Small intestine (tissue), 7 donors: Measurements from ENCODE around the gene DPH6. TPM values are rescaled to one million over a fixed set of nuclear protein-coding genes. Genes with fewer than 3 reads are reported as not detected.
"Not testable (repeated sequence)": the region's sequence is repeated elsewhere in the genome, so short reads cannot be mapped to it uniquely, and the experiment has no call there.

ENCODE experiments used
- DNase-seq, 2 donors: peaks; one replicate each; pipeline versions ENCODE4 v3.0.0 to v3.0.0-alpha.2; 2013
- FAIRE-seq: peaks from 2 replicates; lab custom pipeline; 2012; peaks lifted over from hg19 to GRCh38; lab: Jason Lieb, UNC
- H3K27ac ChIP-seq, 3 donors: one replicate each; pipeline ENCODE4 v1.5.1; 2013; ENCODE audit warnings: low read length in 2 of 3, mild to moderate bottlenecking in 2 of 3, control low read depth in 1 of 3, inconsistent platforms in 1 of 3, low read depth in 1 of 3, moderate library complexity in 1 of 3
- H3K27me3 ChIP-seq, 3 donors: one replicate each; pipeline ENCODE4 v1.6.1; 2013; ENCODE audit warnings: low read length in 3 of 3, inconsistent platforms in 1 of 3; ENCODE audit not compliant: control insufficient read depth in 3 of 3, insufficient read depth in 3 of 3
- H3K36me3 ChIP-seq, 3 donors: one replicate each; pipeline ENCODE4 v1.6.1; 2013; ENCODE audit warnings: low read length in 3 of 3, inconsistent platforms in 1 of 3, low read depth in 1 of 3, mild to moderate bottlenecking in 1 of 3, moderate library complexity in 1 of 3; ENCODE audit not compliant: control insufficient read depth in 3 of 3, insufficient read depth in 2 of 3
- H3K4me1 ChIP-seq, 3 donors: one replicate each; pipeline ENCODE4 v1.6.1; 2013; ENCODE audit warnings: low read length in 2 of 3, inconsistent platforms in 1 of 3, low read depth in 1 of 3, mild to moderate bottlenecking in 1 of 3, moderate library complexity in 1 of 3; ENCODE audit not compliant: control insufficient read depth in 3 of 3, insufficient read depth in 2 of 3
- H3K4me3 ChIP-seq, 3 donors: one replicate each; pipeline ENCODE4 v1.5.1; 2013; ENCODE audit warnings: low read length in 3 of 3, control low read depth in 1 of 3, inconsistent platforms in 1 of 3, low read depth in 1 of 3, mild to moderate bottlenecking in 1 of 3, moderate library complexity in 1 of 3
- H3K9me3 ChIP-seq, 2 donors: one replicate each; pipeline ENCODE4 v1.6.1; 2013; ENCODE audit warnings: low read depth in 1 of 2, low read length in 1 of 2; ENCODE audit not compliant: control insufficient read depth in 2 of 2, insufficient read depth in 1 of 2
- WGBS, 3 donors: extraction: QIAGEN DNeasy Blood & Tissue Kit; methylation state at CpG; one replicate each; pipeline ENCODE4 v1.1.7; 2013; 5-methylcytosine and 5-hydroxymethylcytosine counted together
- polyA plus RNA-seq, 4 donors: library from polyadenylated mRNA; stranded (reverse) in 3 of 4; unstranded in 1 of 4; fragments of 200-250 nt in 3 of 4; fragments of 120-200 nt in 1 of 4; gene quantifications; one replicate each; pipeline versions ENCODE4 v1.2.1 to v1.2.3, GENCODE V29; 2013
- donor health status: healthy with polysubstance abuse.
- donor health status: control.
- donor health status: control.
- donor health status: Bipolar disorder and iron deficiency.
- donor health status: healthy.

DPH6 gene
- polyA plus RNA-seq, 4 donors: 7.4 to 16.5 (median 11.6) TPM

DNA sequence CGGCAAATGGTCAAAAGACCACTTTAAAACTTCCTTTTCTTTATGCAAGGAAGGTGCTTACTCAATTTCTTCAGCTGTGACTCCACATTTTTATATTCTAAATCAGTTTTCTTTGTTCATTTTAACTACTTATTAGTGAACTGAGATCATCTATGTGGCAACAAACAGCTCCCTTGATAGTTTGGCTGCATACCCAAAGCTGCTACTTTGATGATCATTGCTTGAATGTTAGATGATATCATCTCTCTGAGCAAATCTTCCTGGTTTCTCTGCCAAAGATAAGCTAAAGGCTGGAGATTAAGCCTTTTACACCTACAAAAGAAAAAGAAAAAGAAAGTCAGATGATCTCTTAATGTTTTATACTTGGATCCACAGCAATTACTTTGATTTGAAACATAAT, 95.5 kb downstream of the DPH6 start:
- no peak overlapping the region for H3K27ac ChIP-seq
- no peak overlapping the region for H3K4me3 ChIP-seq
- H3K9me3 ChIP-seq: no peaks in the 10 kb centered on the region
- DNase-seq: no peak
- 84 to 93% (median 89%) methylated on average over 1 of the region's 1 CpG for WGBS, 3 donors
- H3K27me3 ChIP-seq: no peaks in the 10 kb centered on the region
- no peaks in the 10 kb centered on the region for H3K4me1 ChIP-seq
- FAIRE-seq: no peak
- H3K36me3 ChIP-seq: peaks cover 0 to 2% (median 0%) of the 10 kb centered on the region in 3 donors

DNA sequence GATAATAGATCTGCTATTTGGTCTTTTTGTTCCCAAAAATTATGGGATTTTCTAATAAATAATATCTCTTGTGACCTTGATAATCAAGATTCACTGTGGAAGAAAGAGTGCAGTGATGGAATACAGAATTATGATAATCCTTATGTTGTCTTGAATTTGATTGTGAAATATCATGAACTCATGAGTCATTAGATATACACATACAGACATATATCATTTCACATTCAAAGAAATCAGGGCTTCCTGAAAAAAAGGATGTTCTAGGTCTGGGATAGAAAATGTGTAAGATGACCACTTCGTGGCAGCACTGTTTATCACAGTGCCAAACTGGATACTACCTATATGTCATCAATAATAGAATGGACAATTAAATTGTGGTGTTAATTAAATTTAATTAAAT, 97.7 kb downstream of the DPH6 start:
- WGBS, 3 donors: 79 to 97% (median 93%) methylated on average over 1 of the region's 1 CpG
- DNase-seq (no peak), FAIRE-seq (no peak)
- Histone ChIP-seq H3K9me3 (no peaks in the 10 kb centered on the region), H3K27me3 (no peaks in the 10 kb centered on the region), H3K27ac (no peak overlapping the region), H3K36me3 (peaks cover 0 to 2% (median 0%) of the 10 kb centered on the region in 3 donors), H3K4me1 (no peaks in the 10 kb centered on the region), H3K4me3 (no peak overlapping the region)

DNA sequence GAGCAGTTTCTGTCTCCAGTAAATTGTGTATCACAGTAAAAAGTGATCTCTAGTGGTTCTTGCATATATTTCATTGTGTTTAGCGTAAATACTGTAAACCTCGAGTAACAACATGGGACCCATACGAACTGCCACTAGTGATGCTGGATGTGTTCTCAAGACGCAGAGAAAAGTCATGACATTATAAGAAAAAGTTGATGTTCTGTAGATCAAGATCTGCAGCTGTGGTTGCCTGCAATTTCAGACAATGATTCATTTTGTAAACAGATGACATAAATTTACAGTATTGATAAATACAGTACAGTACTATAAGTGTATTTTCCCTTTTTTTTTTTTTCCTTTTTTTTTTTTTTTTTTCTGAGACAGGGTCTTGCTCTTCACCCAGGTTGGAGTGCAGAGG, 100.1 kb downstream of the DPH6 start:
- Histone ChIP-seq H3K27ac (no peak overlapping the region), H3K36me3 (peaks cover 0 to 2% (median 0%) of the 10 kb centered on the region in 3 donors), H3K4me3 (no peak overlapping the region), H3K9me3 (no peaks in the 10 kb centered on the region), H3K27me3 (no peaks in the 10 kb centered on the region), H3K4me1 (no peaks in the 10 kb centered on the region)
- WGBS, 3 donors: 61 to 76% (median 70%) methylated on average over 4 of the region's 4 CpGs
- FAIRE-seq (no peak), DNase-seq (no peak)

DNA sequence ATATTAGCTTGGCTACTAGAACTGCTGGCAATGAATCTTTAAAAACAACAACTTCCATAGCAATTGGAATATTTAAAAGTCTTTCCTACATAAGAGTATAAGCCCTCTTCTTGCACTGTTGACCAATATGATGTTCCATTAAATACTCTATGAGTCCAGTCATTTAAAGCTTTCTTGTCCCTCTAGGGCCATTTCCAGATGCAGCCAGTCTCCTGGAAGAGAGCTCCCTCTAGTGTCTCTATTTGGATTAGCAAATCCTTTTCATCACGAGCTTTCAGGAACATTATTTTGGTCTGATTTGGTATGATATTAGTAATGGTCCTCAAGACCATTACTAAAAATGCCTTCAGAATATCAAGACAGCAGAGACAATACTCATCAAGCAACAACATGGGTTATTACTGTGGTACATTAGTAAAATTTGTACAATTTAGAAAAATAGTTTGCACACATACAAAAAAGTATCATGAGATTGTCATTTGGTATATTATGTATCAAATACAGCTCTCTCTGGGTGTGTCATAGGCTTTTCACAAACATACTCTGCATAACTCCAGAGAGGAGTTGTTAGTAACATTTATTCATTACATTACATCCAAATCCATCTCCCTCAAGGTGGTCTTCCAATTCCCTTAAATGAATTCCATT, 101.3 kb downstream of the DPH6 start:
- peak; percentile 47 to 54 for DNase-seq
- Histone ChIP-seq H3K4me3 (no peak overlapping the region), H3K27me3 (no peaks in the 10 kb centered on the region), H3K4me1 (no peaks in the 10 kb centered on the region), H3K27ac (no peak overlapping the region), H3K9me3 (no peaks in the 10 kb centered on the region), H3K36me3 (peaks cover 0 to 2% (median 0%) of the 10 kb centered on the region in 3 donors)
- 11 to 27% (median 24%) methylated on average over 1 of the region's 1 CpG for WGBS, 3 donors
- FAIRE-seq: peak; percentile 15

- no peak for FAIRE-seq
- Histone ChIP-seq H3K27me3 (no peaks in the 10 kb centered on the region), H3K9me3 (no peaks in the 10 kb centered on the region), H3K4me1 (no peaks in the 10 kb centered on the region), H3K36me3 (peaks cover 0 to 2% (median 0%) of the 10 kb centered on the region in 3 donors), H3K27ac (no peak overlapping the region), H3K4me3 (no peak overlapping the region)
- no peak for DNase-seq
Observed at GRCh38 chr15:35443376-35443775, 102.6 kb downstream of the DPH6 start.

- Histone ChIP-seq H3K9me3 (no peaks in the 10 kb centered on the region), H3K4me1 (no peaks in the 10 kb centered on the region), H3K4me3 (no peak overlapping the region), H3K27me3 (no peaks in the 10 kb centered on the region), H3K27ac (no peak overlapping the region), H3K36me3 (peaks cover 0 to 2% (median 0%) of the 10 kb centered on the region in 3 donors)
- WGBS, 3 donors: 70 to 80% (median 70%) methylated on average over 1 of the region's 1 CpG
- DNase-seq (no peak), FAIRE-seq (no peak)
Observed at GRCh38 chr15:35442742-35443141, 103.2 kb downstream of the DPH6 start.

GRCh38 chr15:35441279-35441678, 104.7 kb downstream of the DPH6 start:
- not testable (repeated sequence) for H3K27me3 ChIP-seq, H3K36me3 ChIP-seq, H3K27ac ChIP-seq, DNase-seq, FAIRE-seq, H3K4me3 ChIP-seq, H3K4me1 ChIP-seq, H3K9me3 ChIP-seq
- 94 to 96% (median 96%) methylated on average over 4 of the region's 4 CpGs for WGBS, 3 donors

GRCh38 chr15:35440265-35440664, 105.7 kb downstream of the DPH6 start:
- DNase-seq: no peak
- Histone ChIP-seq H3K9me3 (peaks cover 0 to 7% of the 10 kb centered on the region in 2 donors), H3K4me1 (no peaks in the 10 kb centered on the region), H3K27me3 (no peaks in the 10 kb centered on the region), H3K36me3 (peaks cover 0 to 4% (median 0%) of the 10 kb centered on the region in 3 donors), H3K4me3 (no peak overlapping the region), H3K27ac (no peak overlapping the region)
- 88 to 92% (median 88%) methylated on average over 3 of the region's 3 CpGs for WGBS, 3 donors
- FAIRE-seq: no peak

DNA sequence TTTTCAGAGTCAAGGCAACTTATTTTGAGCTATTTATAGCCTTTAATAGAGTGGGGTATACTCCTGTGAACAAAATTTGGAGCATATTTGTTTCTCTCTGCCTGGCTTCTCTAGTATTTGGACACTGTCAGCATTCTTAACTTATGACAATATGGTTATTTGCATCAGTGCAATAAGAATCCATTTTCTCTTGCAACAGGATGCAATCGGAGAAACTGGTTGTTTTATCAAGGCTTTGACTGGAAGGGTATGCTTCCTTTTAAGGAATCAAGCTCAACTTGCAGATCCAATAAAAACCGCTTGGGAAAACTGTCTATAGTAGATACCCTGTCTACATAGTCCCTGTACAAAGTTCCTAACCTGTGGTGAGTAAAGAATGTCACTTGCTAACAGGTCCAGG, 106.7 kb downstream of the DPH6 start:
- no peaks in the 10 kb centered on the region for H3K27me3 ChIP-seq
- no peak for DNase-seq
- H3K27ac ChIP-seq: no peak overlapping the region
- no peaks in the 10 kb centered on the region for H3K4me1 ChIP-seq
- no peak for FAIRE-seq
- peaks cover 0 to 9% of the 10 kb centered on the region in 2 donors for H3K9me3 ChIP-seq
- WGBS, 3 donors: 80 to 91% (median 90%) methylated on average over 2 of the region's 2 CpGs
- H3K36me3 ChIP-seq: peaks cover 0 to 7% (median 0%) of the 10 kb centered on the region in 3 donors
- H3K4me3 ChIP-seq: no peak overlapping the region
